Stimulated activated CD4-positive, alpha-beta T cell treated with anti-CD3 and anti-CD28 coated beads, Interleukin-2, amount 100 ng/mL, for 24 hours (primary cell): ENCODE results near the gene SULT1A1.
"Not testable (repeated sequence)": the region's sequence is repeated elsewhere in the genome, so short reads cannot be mapped to it uniquely, and the experiment has no call there.

Experiments
- DNase-seq, 2 donors: peaks; one replicate each; pipeline ENCODE4 v3.0.0-alpha.2; 2020

The SULT1A1 gene

GRCh38 chr16:28608496-28608808 is 1.4 kb downstream of the SULT1A1 start:
- not testable (repeated sequence) for DNase-seq

GRCh38 chr16:28607681-28608495 is 2.0 kb downstream of the SULT1A1 start:
- DNase-seq: not testable (repeated sequence)

GRCh38 chr16:28607116-28607623 is 2.7 kb downstream of the SULT1A1 start:
- no peak for DNase-seq

GRCh38 chr16:28606291-28607115 is 3.3 kb downstream of the SULT1A1 start:
- DNase-seq: no peak

- DNase-seq: no peak
Measured at GRCh38 chr16:28604186-28604565, 5.7 kb downstream of the SULT1A1 start.

GRCh38 chr16:28603381-28604185 is 6.3 kb downstream of the SULT1A1 start:
- DNase-seq: no peak

- no peak for DNase-seq
Measured at GRCh38 chr16:28602529-28602928, 7.3 kb downstream of the SULT1A1 start.

- DNase-seq: not testable (repeated sequence)
Measured at GRCh38 chr16:28602062-28602461, 7.8 kb downstream of the SULT1A1 start.

- DNase-seq: not testable (repeated sequence)
Measured at GRCh38 chr16:28601589-28601988, 8.3 kb downstream of the SULT1A1 start.

GRCh38 chr16:28600965-28601364 is 8.9 kb downstream of the SULT1A1 start:
- DNase-seq: not testable (repeated sequence)

GRCh38 chr16:28599377-28600285 is 10.2 kb downstream of the SULT1A1 start:
- DNase-seq: not testable (repeated sequence)

GRCh38 chr16:28597692-28598261 is 12.1 kb downstream of the SULT1A1 start:
- DNase-seq: no peak

GRCh38 chr16:28596840-28597691 is 12.8 kb downstream of the SULT1A1 start, which contains the start of gene SULT1A2:
SULT1A2 (minus strand) TSS chr16:28597050; CDS start chr16:28595930, 1,120 bp downstream.
- DNase-seq: no peak

GRCh38 chr16:28596115-28596630 is 13.7 kb downstream of the SULT1A1 start:
- DNase-seq: no peak

- DNase-seq: not testable (repeated sequence)
Measured at GRCh38 chr16:28595451-28595850, 14.4 kb downstream of the SULT1A1 start.

- no peak for DNase-seq
Measured at GRCh38 chr16:28592979-28593553, 16.8 kb downstream of the SULT1A1 start.

- DNase-seq: no peak
Measured at GRCh38 chr16:28592511-28592910, 17.3 kb downstream of the SULT1A1 start.

GRCh38 chr16:28591355-28591754 is 18.5 kb downstream of the SULT1A1 start:
- no peak for DNase-seq
